Astrocyte of the spinal cord (primary cell): ENCODE measurements around the gene OGFOD3.

Experiments
- DNase-seq: peaks from one replicate; pipeline ENCODE4 v3.0.0; 2011; ENCODE audit warnings: low read depth, low spot score
- H3K4me3 ChIP-seq: 2 replicates; pipeline ENCODE4 v1.5.1; 2011; ENCODE audit warnings: low read depth, mild to moderate bottlenecking, low read length, moderate library complexity
- in situ Hi-C: cut with HindIII; loops from 2 replicates; pipeline ENCODE4 v1.10.0; 2017; ENCODE audit warnings: low sequenced_read_pairs
- TF ChIP-seq, protein P1 (sequence below): IDR thresholded peaks from 2 replicates; pipeline ENCODE4 v1.5.1; 2012; ENCODE audit warnings: low read depth, mild to moderate bottlenecking, low read length, inconsistent platforms

Gene OGFOD3

DNA sequence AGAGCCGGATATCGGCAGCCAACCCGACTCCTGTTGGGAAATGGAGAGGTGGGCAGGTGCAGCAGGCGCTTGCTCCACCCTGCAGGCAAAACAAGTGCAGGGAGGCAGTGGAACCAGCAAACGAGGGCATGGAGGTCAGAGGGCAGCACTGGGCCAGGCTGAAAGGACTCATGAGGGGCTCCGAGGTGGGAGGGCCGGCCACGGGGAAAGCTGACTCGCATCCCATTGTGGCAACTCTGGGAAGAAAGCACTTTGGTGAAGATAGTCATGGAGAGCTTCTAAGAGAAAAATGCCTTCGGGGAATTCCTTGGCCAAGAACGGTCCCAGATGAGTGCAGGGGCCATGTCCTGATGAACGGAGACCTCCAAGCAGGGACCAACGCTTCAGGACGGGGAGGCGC, 27.7 kb upstream of the OGFOD3 start:
- no peak overlapping the region for H3K4me3 ChIP-seq
- in situ Hi-C loops, result no loop called here
- TF ChIP-seq, protein P1, sequence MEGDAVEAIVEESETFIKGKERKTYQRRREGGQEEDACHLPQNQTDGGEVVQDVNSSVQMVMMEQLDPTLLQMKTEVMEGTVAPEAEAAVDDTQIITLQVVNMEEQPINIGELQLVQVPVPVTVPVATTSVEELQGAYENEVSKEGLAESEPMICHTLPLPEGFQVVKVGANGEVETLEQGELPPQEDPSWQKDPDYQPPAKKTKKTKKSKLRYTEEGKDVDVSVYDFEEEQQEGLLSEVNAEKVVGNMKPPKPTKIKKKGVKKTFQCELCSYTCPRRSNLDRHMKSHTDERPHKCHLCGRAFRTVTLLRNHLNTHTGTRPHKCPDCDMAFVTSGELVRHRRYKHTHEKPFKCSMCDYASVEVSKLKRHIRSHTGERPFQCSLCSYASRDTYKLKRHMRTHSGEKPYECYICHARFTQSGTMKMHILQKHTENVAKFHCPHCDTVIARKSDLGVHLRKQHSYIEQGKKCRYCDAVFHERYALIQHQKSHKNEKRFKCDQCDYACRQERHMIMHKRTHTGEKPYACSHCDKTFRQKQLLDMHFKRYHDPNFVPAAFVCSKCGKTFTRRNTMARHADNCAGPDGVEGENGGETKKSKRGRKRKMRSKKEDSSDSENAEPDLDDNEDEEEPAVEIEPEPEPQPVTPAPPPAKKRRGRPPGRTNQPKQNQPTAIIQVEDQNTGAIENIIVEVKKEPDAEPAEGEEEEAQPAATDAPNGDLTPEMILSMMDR, result no peak
- no peak for DNase-seq

DNA sequence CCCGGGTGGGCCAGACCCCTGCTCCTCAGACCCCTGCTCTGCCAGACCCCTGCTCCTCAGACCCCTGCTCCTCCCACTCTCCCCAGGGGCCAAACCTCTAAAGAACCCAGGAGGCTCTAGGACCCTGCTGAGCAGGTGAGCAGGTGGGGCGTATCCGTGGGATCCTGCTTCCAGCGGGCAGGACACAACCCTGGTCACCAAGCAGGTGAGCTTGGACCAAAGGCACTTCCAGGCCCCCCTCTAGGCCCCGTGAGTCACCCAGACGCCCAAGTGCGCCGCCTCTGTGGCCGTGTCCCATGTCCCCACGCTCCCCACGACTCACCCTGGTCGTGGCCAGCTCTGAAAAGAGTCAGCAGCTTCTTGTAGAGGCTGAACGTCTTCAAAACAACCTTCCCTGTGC, 27.2 kb upstream of the OGFOD3 start:
- in situ Hi-C loops, result no loop called here
- no peak overlapping the region for H3K4me3 ChIP-seq
- TF ChIP-seq, protein P1, result no peak
- no peak for DNase-seq

DNA sequence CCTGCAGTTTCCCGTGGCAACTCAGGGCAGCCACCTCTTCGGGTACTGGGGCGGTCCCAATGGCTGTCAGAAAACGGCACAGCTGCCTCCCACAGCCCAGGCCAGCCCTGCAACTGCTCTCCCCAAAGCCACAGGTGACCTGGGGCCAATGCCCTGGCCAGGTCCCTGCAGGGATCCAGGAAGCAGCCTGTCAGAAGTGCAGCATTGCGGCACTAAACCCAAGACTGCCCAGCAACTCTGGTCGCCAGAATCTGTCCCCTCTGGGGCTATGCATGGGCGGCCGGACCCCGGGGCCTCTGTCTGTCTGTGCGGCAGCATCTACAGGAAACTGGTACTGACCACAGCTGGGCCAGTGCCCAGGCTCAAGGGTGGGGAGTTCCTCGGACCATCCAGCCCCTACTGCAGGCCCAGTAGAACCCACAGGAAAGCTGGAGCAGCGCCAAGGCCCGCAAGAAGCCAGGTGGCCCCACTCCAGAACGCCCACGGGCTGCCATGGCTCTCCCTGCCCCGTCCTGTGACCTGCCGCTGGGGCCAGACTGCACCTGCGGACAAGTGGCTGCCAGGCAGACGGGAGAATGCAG, 26.6 kb upstream of the OGFOD3 start:
- in situ Hi-C loops, result no loop called here
- TF ChIP-seq, protein P1, result no peak
- DNase-seq, result no peak
- H3K4me3 ChIP-seq, result no peak overlapping the region

DNA sequence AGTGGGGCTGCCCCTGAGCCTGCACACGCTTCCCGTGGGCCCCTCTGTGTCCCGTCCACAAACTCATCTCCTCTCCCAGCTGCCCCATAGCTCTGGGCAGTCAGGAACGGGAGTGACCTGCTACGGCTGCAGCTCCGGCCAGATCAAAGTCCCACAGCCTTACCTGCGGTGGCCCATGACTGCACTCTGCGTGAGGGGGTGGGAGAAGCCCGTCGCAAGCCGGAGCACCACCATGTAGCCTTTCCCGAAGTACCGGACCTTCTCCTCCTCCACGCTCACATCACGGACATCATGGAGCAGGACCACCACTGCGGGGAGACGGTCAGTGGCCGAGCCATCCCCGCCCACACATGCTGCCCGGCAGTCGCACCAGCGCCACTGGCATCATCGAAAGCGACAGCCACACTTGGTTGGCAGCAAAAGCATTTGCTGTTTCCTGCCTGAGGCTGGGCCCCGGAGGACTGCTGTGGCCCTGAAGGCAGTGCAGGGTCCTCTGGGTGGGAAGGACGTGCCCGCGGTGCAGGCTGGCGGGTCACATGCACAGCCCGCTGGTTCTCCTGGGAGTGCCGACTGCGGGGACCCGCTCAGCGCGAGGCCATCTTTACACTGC, 26.0 kb upstream of the OGFOD3 start:
- no peak for DNase-seq
- no peak overlapping the region for H3K4me3 ChIP-seq
- TF ChIP-seq, protein P1, result no peak
- in situ Hi-C loops, result no loop called here

DNA sequence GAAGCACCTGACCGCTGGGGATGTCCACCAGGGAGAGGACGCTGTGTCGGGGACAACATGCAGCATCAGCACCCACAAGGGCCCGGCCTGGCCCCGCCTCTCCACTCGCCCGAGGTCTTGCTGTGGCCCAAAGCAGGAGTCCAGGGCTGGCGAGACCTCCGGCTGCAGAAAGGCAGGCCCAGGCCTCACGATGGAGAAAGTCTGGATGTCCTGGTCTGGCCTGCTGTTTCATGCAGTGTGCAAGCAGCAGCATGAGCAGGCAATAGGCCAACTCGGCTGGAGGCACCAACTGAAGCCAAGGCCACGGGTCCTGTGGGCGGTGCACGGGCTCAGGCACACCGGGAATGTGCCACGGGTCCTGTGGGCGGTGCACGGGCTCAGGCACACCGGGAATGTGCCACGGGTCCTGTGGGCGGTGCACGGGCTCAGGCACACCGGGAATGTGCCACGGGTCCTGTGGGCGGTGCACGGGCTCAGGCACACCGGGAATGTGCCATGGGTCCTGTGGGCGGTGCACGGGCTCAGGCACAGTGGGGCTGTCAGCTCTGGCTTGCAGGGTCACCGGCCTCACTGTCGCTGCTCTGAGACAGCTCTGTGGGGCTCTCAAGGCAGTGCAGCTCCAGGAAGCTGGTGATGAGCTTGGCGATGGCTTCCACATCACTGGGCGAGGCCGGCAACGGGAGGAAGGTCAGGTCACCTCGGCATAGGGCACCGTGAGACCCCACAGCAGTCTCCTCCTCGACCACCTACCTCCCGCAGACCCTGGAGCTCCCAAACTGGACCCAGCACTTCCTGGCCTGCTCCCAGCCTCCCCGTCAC, 25.3 kb upstream of the OGFOD3 start:
- TF ChIP-seq, protein P1, result no peak
- in situ Hi-C loops, result no loop called here
- no peak overlapping the region for H3K4me3 ChIP-seq

DNA sequence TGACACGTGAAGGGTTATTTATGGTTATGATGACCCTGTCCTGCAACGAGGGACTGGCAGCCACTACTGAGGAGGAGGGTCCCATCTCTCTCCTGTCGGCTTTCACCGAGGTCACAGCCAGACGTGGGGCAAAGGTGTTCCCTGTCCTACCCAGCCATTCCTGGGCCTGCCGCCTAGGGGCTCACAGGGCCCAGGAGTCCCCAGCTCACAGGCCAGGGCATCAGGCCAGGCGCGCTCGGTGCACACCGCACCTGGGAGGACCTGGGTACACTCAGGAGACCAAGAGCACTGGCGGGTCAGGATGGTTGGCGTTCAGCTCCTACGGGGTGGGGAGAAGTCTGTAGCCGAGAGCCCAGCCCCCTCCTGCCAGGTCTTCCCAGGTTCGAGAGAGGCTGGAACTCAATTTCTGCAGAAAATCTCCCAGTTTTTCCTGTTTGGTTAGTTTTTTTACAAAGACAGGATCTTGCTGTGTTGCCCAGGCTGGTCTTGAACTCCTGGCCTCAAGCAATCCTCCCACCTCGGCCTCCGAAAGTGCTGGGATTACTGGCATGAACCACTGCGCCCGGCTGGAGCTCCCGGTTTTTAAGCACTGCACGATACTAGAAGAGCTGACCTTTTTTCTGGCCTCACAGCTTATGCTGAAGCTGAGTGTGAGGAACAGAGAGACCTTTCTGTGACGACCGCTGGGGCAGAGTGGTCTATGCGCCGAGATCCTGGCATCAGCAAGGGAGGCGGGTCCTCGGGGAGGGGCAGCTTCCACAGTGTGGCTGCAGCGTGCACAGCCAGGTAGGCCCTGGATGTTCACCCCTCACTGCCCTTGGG, 24.5 kb upstream of the OGFOD3 start:
- TF ChIP-seq, protein P1, result no peak
- no peak overlapping the region for H3K4me3 ChIP-seq
- in situ Hi-C loops, result no loop called here
- no peak for DNase-seq

More for the DNA sequence above, 25.3 kb upstream of the OGFOD3 start:
- no peak for DNase-seq
